ENCODE results near the gene FAIM2.

FAIM2 gene

GRCh38 chr12:49818241-49818895 is 85.3 kb downstream of the FAIM2 start:
- Histone ChIP-seq H3K27me3 (replicated peaks; ENCODE audit: control insufficient read depth, insufficient read depth, low read length) (no peaks in the 10 kb centered on the region), H3K36me3 (ENCODE audit: control insufficient read depth, insufficient read depth, low read length) (no peaks in the 10 kb centered on the region; the same call in none of the 2 replicates), H3K4me3 (replicated peaks; ENCODE audit: low read depth, low read length) (no peak overlapping the region)
- DNase-seq (ENCODE audit: extremely low read depth, insufficient read length) = no peak
- TF ChIP-seq CTCF (IDR thresholded peaks at IDR 0.05; ENCODE audit: insufficient read depth, low read length, poor library complexity, severe bottlenecking) = no peak

Measured in GM06990 (cell line).